Liver (tissue), 9 donors: ENCODE results near the gene ANTXR1. TPM values are rescaled to one million over a fixed set of nuclear protein-coding genes. Genes with fewer than 3 reads are reported as not detected.

Experiments used
- DNase-seq: peaks from one replicate; pipeline ENCODE4 v3.0.0-alpha.2; 2017; ENCODE audit warnings: low spot score
- H3K27ac ChIP-seq, 2 donors: one replicate each; pipeline ENCODE4 v1.7.0; 2013; ENCODE audit warnings: inconsistent platforms in 2 of 2, low read length in 2 of 2, control low read depth in 1 of 2, low read depth in 1 of 2, mild to moderate bottlenecking in 1 of 2
- H3K27me3 ChIP-seq, 4 donors: one replicate each; pipeline versions ENCODE4 v1.6.1 to v1.7.0; 2013; ENCODE audit warnings: low read length in 3 of 4, inconsistent platforms in 1 of 4, mild to moderate bottlenecking in 1 of 4, moderate library complexity in 1 of 4; ENCODE audit not compliant: control insufficient read depth in 4 of 4, insufficient read depth in 4 of 4
- H3K36me3 ChIP-seq, 4 donors: one replicate each; pipeline versions ENCODE4 v1.6.1 to v1.7.0; 2013; ENCODE audit warnings: low read length in 3 of 4, mild to moderate bottlenecking in 3 of 4, low read depth in 1 of 4, moderate library complexity in 1 of 4; ENCODE audit not compliant: control insufficient read depth in 4 of 4, insufficient read depth in 3 of 4
- H3K4me1 ChIP-seq, 4 donors: one replicate each; pipeline versions ENCODE4 v1.6.1 to v1.7.0; 2013; ENCODE audit warnings: low read length in 3 of 4, mild to moderate bottlenecking in 3 of 4, moderate library complexity in 1 of 4; ENCODE audit not compliant: control insufficient read depth in 4 of 4, insufficient read depth in 4 of 4
- H3K4me3 ChIP-seq, 3 donors: one replicate each; pipeline versions ENCODE4 v1.6.1 to v1.7.0; 2013; ENCODE audit warnings: low read length in 3 of 3, control low read depth in 1 of 3, low read depth in 1 of 3, mild to moderate bottlenecking in 1 of 3
- H3K9ac ChIP-seq, 2 donors: one replicate each; pipeline ENCODE4 v1.7.0; 2013; ENCODE audit warnings: low read length in 2 of 2, mild to moderate bottlenecking in 2 of 2, moderate library complexity in 2 of 2, control low read depth in 1 of 2, low read depth in 1 of 2
- H3K9me3 ChIP-seq, 4 donors: one replicate each; pipeline versions ENCODE4 v1.6.1 to v1.7.0; 2013; ENCODE audit warnings: low read length in 3 of 4; ENCODE audit not compliant: control insufficient read depth in 4 of 4
- ATF3 ChIP-seq: IDR thresholded peaks from 2 replicates; pipeline ENCODE4 v1.6.1; 2016; ENCODE audit warnings: antibody characterized with exemption
- EGR1 ChIP-seq, 2 donors: IDR thresholded peaks; 2 replicates each; pipeline ENCODE4 v1.6.1; 2016 to 2018; ENCODE audit warnings: antibody characterized with exemption in 2 of 2, low read depth in 2 of 2
- FOXA1 ChIP-seq: IDR thresholded peaks from 2 replicates; pipeline ENCODE4 v1.6.1; 2016; ENCODE audit warnings: antibody characterized with exemption
- FOXA2 ChIP-seq: IDR thresholded peaks from 2 replicates; pipeline ENCODE4 v1.6.1; 2016; ENCODE audit warnings: antibody characterized with exemption
- GABPA ChIP-seq, 2 donors: IDR thresholded peaks in 1 of 2; conservative IDR thresholded peaks in 1 of 2; 2 replicates each; pipeline ENCODE4 v1.6.1; 2016; ENCODE audit warnings: antibody characterized with exemption in 2 of 2, mild to moderate bottlenecking in 1 of 2, moderate library complexity in 1 of 2
- HNF4A ChIP-seq, 2 donors: conservative IDR thresholded peaks; 2 replicates each; pipeline ENCODE4 v1.6.1; 2016; ENCODE audit warnings: antibody characterized with exemption in 2 of 2, mild to moderate bottlenecking in 2 of 2
- HNF4G ChIP-seq: IDR thresholded peaks from 2 replicates; pipeline ENCODE4 v1.6.1; 2016; ENCODE audit warnings: antibody characterized with exemption
- JUND ChIP-seq, 2 donors: IDR thresholded peaks; 2 replicates each; pipeline ENCODE4 v1.6.1; 2016; ENCODE audit warnings: antibody characterized with exemption in 2 of 2
- NR2F2 ChIP-seq: IDR thresholded peaks from 2 replicates; pipeline ENCODE4 v1.6.1; 2016; ENCODE audit warnings: antibody characterized with exemption
- RAD21 ChIP-seq, 2 donors: IDR thresholded peaks; 2 replicates each; pipeline ENCODE4 v1.6.1; 2016; ENCODE audit warnings: antibody characterized with exemption in 2 of 2, mild to moderate bottlenecking in 2 of 2
- REST ChIP-seq: IDR thresholded peaks from 2 replicates; pipeline ENCODE4 v1.6.1; 2016; ENCODE audit warnings: antibody characterized with exemption, mild to moderate bottlenecking
- RXRA ChIP-seq, 2 donors: IDR thresholded peaks; 2 replicates each; pipeline ENCODE4 v1.6.1; 2017 to 2018; ENCODE audit warnings: antibody characterized with exemption in 2 of 2, mild to moderate bottlenecking in 1 of 2
- SP1 ChIP-seq: IDR thresholded peaks from 2 replicates; pipeline ENCODE4 v1.6.1; 2018; ENCODE audit warnings: antibody characterized with exemption, mild to moderate bottlenecking
- TAF1 ChIP-seq: conservative IDR thresholded peaks from 2 replicates; pipeline ENCODE4 v1.6.1; 2016; ENCODE audit warnings: antibody characterized with exemption, mild to moderate bottlenecking
- ZBTB33 ChIP-seq: IDR thresholded peaks from 2 replicates; pipeline ENCODE4 v1.6.1; 2016; ENCODE audit warnings: antibody characterized with exemption
- WGBS: extraction: QIAGEN DNeasy Blood & Tissue Kit; methylation state at CpG from one replicate; pipeline ENCODE4 v1.1.7; 2013; 5-methylcytosine and 5-hydroxymethylcytosine counted together
- polyA plus RNA-seq, 2 donors: library from polyadenylated mRNA; stranded (reverse) in 1 of 2; unstranded in 1 of 2; fragments of 200-250 nt in 1 of 2; fragments of >200 nt in 1 of 2; fragmentation: Nextera tagmentation in 1 of 2; extraction: Ambion mirVana in 1 of 2; gene quantifications; one replicate each; pipeline versions ENCODE4 v1.2.1 to v1.2.3, GENCODE V29; 2013 to 2015
- total RNA-seq, 2 donors: library from RNA; depleted of rRNA; stranded (reverse); fragments of >200 nt; gene quantifications; one replicate each; pipeline ENCODE4 v1.2.3, GENCODE V29; 2014
- donor health status: healthy.
- donor health status: healthy.
- donor health status: healthy.
- donor health status: healthy.
- donor health status: healthy.

The ANTXR1 gene
- total and polyA plus RNA-seq, 4 donors = 0.60 to 3.6 (median 1.8) TPM

- no peak for DNase-seq
- TF ChIP-seq ATF3 = no peak
- no peak for TF ChIP-seq HNF4G
- no peak for TF ChIP-seq ZBTB33
- TF ChIP-seq FOXA1 = no peak
- TF ChIP-seq HNF4A (conservative IDR thresholded peaks at IDR 0.05) = no peak
- no peak for TF ChIP-seq GABPA (IDR thresholded peaks at IDR 0.05 in 1 of 2, conservative IDR thresholded peaks at IDR 0.05 in 1 of 2)
- TF ChIP-seq NR2F2 = no peak
- no peak for TF ChIP-seq RAD21 (IDR thresholded peaks at IDR 0.05)
- TF ChIP-seq EGR1 (IDR thresholded peaks at IDR 0.05; ENCODE audit: low read depth in 2 of 2) = no peak
- WGBS = 91% methylated on average over 8 of the region's 8 CpGs
Measured at GRCh38 chr2:68969736-68970490, 43.1 kb upstream of the ANTXR1 start.

GRCh38 chr2:68970566-68971265 lies 42.3 kb upstream of the ANTXR1 start:
- H3K27ac ChIP-seq = no peak overlapping the region
- no peak for DNase-seq
- no peaks in the 10 kb centered on the region for H3K9me3 ChIP-seq
- TF ChIP-seq FOXA2 = no peak
- TF ChIP-seq RXRA (IDR thresholded peaks at IDR 0.05) = no peak
- TF ChIP-seq RAD21 (IDR thresholded peaks at IDR 0.05) = no peak
- no peak for TF ChIP-seq JUND (IDR thresholded peaks at IDR 0.05)
- no peak for TF ChIP-seq SP1
- TF ChIP-seq HNF4A (conservative IDR thresholded peaks at IDR 0.05) = no peak
- TF ChIP-seq EGR1 (IDR thresholded peaks at IDR 0.05; ENCODE audit: low read depth in 2 of 2) = no peak
- TF ChIP-seq GABPA (IDR thresholded peaks at IDR 0.05 in 1 of 2, conservative IDR thresholded peaks at IDR 0.05 in 1 of 2) = no peak
- no peak for TF ChIP-seq ZBTB33
- no peak for TF ChIP-seq TAF1
- no peak for TF ChIP-seq REST
- no peak for TF ChIP-seq HNF4G
- no peak overlapping the region for H3K4me3 ChIP-seq
- WGBS = 82% methylated on average over 8 of the region's 8 CpGs
- H3K36me3 ChIP-seq = no peaks in the 10 kb centered on the region
- H3K27me3 ChIP-seq = no peaks in the 10 kb centered on the region
- H3K4me1 ChIP-seq = no peaks in the 10 kb centered on the region
- H3K9ac ChIP-seq = no peak overlapping the region

More at GRCh38 chr2:68969736-68970490, 43.1 kb upstream of the ANTXR1 start:
- Histone ChIP-seq H3K27ac (no peak overlapping the region), H3K9ac (no peak overlapping the region), H3K4me1 (no peaks in the 10 kb centered on the region), H3K27me3 (no peaks in the 10 kb centered on the region), H3K36me3 (no peaks in the 10 kb centered on the region), H3K9me3 (no peaks in the 10 kb centered on the region), H3K4me3 (no peak overlapping the region)
